ENCODE data around the gene DGKZ.
"Not testable (repeated sequence)": the region's sequence is repeated elsewhere in the genome, so short reads cannot be mapped to it uniquely, and the experiment has no call there.

Gene DGKZ

DNA sequence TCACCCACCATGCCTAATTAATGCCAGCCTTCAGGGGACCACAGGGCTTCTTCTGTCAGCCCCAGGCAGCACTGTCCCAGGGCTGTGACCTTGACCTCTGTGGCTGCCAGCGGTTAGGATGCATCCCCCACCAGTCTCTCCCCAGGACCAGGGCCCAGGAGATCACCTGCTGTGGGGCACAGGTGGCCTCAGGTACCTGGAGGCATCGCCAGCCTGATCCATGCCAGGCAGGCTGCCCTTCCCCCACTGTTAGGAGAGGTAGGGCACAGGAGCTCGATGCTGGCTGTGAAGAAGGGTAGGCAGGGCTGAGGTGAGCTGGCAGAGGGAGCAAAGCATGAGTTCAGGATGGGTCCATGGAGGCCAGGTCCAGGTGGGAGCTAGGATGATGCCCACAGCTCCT is 17.5 kb downstream of the DGKZ start:
- Mint-ChIP-seq H3K27me3 (no peaks in the 10 kb centered on the region), H3K4me1 (peaks cover 33% of the 10 kb centered on the region), H3K9me3 (no peaks in the 10 kb centered on the region), H3K27ac (peak overlapping the region; percentile 34), H3K36me3 (peaks cover 20% of the 10 kb centered on the region), H3K4me3 (no peak overlapping the region)
- ATAC-seq: no peak

- H3K4me1 Mint-ChIP-seq: peaks cover 22% of the 10 kb centered on the region
- peaks cover 27% of the 10 kb centered on the region for H3K36me3 Mint-ChIP-seq
- H3K27me3 Mint-ChIP-seq: no peaks in the 10 kb centered on the region
- no peak overlapping the region for H3K4me3 Mint-ChIP-seq
- H3K9me3 Mint-ChIP-seq: no peaks in the 10 kb centered on the region
- no peak overlapping the region for H3K27ac Mint-ChIP-seq
- ATAC-seq: no peak
Measured at GRCh38 chr11:46366260-46366659, 19.0 kb downstream of the DGKZ start.

DNA sequence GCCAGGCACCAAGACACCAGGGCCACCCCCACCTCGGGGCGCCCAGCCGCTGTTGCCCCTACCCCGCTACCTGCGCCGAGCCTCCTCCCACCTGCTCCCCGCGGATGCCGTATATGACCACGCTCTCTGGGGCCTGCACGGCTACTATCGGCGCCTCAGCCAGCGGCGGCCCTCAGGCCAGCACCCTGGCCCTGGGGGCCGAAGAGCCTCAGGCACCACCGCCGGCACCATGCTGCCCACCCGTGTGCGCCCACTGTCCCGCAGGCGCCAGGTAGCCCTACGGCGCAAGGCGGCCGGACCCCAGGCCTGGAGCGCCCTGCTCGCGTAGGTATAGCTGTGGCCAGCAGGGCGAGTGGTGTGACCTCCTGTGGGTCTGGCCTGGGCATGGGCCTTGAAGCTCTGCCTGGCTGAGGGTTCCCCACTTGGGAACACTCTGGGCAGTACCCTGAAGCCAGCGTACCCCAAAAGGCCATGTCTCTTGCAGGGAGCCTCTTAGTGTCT is 19.4 kb downstream of the DGKZ start:
- ATAC-seq: peak; percentile 21
- Mint-ChIP-seq H3K27me3 (no peaks in the 10 kb centered on the region), H3K27ac (no peak overlapping the region), H3K36me3 (peaks cover 27% of the 10 kb centered on the region), H3K4me3 (no peak overlapping the region), H3K4me1 (peaks cover 18% of the 10 kb centered on the region), H3K9me3 (no peaks in the 10 kb centered on the region)

GRCh38 chr11:46367244-46367915 is 20.1 kb downstream of the DGKZ start:
- H3K36me3 Mint-ChIP-seq: peaks cover 27% of the 10 kb centered on the region
- no peaks in the 10 kb centered on the region for H3K27me3 Mint-ChIP-seq
- H3K27ac Mint-ChIP-seq: no peak overlapping the region
- no peak overlapping the region for H3K4me3 Mint-ChIP-seq
- peaks cover 14% of the 10 kb centered on the region for H3K4me1 Mint-ChIP-seq
- no peaks in the 10 kb centered on the region for H3K9me3 Mint-ChIP-seq
- peak; percentile 69 for ATAC-seq

GRCh38 chr11:46367916-46368267 is 20.6 kb downstream of the DGKZ start:
- no peak overlapping the region for H3K4me3 Mint-ChIP-seq
- ATAC-seq: no peak
- no peak overlapping the region for H3K27ac Mint-ChIP-seq
- H3K36me3 Mint-ChIP-seq: peaks cover 30% of the 10 kb centered on the region
- no peaks in the 10 kb centered on the region for H3K27me3 Mint-ChIP-seq
- H3K9me3 Mint-ChIP-seq: no peaks in the 10 kb centered on the region
- H3K4me1 Mint-ChIP-seq: peaks cover 9% of the 10 kb centered on the region

GRCh38 chr11:46369458-46370152 is 22.3 kb downstream of the DGKZ start:
- H3K9me3 Mint-ChIP-seq: no peaks in the 10 kb centered on the region
- no peak overlapping the region for H3K4me3 Mint-ChIP-seq
- peaks cover 28% of the 10 kb centered on the region for H3K36me3 Mint-ChIP-seq
- ATAC-seq: peak; percentile 61
- H3K27ac Mint-ChIP-seq: no peak overlapping the region
- H3K4me1 Mint-ChIP-seq: peaks cover 7% of the 10 kb centered on the region
- no peaks in the 10 kb centered on the region for H3K27me3 Mint-ChIP-seq

DNA sequence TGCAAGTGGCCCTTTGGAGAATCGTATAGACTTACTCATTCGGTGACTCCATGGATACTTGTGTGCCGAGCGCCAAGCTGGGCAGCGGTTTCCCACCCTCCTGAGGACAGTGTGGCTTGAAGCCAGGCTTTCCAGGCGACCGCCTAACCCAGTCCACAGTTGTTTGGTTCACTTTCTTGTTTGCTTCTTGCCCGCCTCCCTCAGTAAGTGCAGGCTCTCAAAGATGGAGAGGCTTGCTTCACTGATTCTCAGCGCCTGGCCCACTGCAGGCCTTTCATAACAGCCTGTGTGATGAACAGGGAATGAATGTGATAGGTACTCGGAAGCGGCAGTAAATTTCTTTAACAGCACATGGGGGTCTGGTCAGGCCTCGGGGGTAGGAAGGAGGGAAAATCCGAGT is 23.0 kb downstream of the DGKZ start:
- H3K4me1 Mint-ChIP-seq: peaks cover 7% of the 10 kb centered on the region
- no peak overlapping the region for H3K4me3 Mint-ChIP-seq
- peaks cover 33% of the 10 kb centered on the region for H3K36me3 Mint-ChIP-seq
- H3K27me3 Mint-ChIP-seq: no peaks in the 10 kb centered on the region
- no peak overlapping the region for H3K27ac Mint-ChIP-seq
- H3K9me3 Mint-ChIP-seq: no peaks in the 10 kb centered on the region
- no peak for ATAC-seq

DNA sequence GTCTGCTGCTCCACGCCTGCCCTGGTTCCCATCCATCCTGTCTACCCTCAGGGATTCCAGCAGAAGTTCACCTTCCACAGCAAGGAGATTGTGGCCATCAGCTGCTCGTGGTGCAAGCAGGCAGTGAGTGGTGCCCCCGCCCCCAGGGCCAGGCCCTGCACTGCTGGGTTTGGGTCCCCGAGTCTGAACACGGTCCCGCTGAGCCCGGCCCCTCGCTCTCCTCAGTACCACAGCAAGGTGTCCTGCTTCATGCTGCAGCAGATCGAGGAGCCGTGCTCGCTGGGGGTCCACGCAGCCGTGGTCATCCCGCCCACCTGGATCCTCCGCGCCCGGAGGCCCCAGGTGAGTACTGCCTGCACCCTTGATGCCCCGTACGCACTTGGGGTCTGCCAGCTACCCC is 24.0 kb downstream of the DGKZ start:
- not testable (repeated sequence) for H3K4me3 Mint-ChIP-seq, H3K27me3 Mint-ChIP-seq, H3K27ac Mint-ChIP-seq, ATAC-seq, H3K4me1 Mint-ChIP-seq, H3K9me3 Mint-ChIP-seq
- peaks cover 38% of the 10 kb centered on the region for H3K36me3 Mint-ChIP-seq

GRCh38 chr11:46372086-46372485 is 24.8 kb downstream of the DGKZ start:
- ATAC-seq: no peak
- peaks cover 45% of the 10 kb centered on the region for H3K36me3 Mint-ChIP-seq
- no peaks in the 10 kb centered on the region for H3K9me3 Mint-ChIP-seq
- peaks cover 5% of the 10 kb centered on the region for H3K4me1 Mint-ChIP-seq
- no peak overlapping the region for H3K27ac Mint-ChIP-seq
- H3K27me3 Mint-ChIP-seq: no peaks in the 10 kb centered on the region
- no peak overlapping the region for H3K4me3 Mint-ChIP-seq

DNA sequence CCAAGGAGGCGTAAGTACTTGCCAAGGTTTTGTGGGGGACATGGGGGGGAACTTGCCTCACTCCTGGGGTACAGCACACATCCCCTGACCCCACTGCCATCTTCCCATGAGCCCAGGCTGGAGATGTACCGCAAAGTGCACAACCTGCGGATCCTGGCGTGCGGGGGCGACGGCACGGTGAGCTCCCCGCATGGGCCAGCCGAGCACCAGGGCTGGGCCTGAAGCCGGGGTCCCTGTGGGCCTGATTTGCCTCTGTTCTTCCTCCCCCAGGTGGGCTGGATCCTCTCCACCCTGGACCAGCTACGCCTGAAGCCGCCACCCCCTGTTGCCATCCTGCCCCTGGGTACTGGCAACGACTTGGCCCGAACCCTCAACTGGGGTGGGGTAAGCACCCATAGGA is 25.2 kb downstream of the DGKZ start:
- not testable (repeated sequence) for ATAC-seq

DNA sequence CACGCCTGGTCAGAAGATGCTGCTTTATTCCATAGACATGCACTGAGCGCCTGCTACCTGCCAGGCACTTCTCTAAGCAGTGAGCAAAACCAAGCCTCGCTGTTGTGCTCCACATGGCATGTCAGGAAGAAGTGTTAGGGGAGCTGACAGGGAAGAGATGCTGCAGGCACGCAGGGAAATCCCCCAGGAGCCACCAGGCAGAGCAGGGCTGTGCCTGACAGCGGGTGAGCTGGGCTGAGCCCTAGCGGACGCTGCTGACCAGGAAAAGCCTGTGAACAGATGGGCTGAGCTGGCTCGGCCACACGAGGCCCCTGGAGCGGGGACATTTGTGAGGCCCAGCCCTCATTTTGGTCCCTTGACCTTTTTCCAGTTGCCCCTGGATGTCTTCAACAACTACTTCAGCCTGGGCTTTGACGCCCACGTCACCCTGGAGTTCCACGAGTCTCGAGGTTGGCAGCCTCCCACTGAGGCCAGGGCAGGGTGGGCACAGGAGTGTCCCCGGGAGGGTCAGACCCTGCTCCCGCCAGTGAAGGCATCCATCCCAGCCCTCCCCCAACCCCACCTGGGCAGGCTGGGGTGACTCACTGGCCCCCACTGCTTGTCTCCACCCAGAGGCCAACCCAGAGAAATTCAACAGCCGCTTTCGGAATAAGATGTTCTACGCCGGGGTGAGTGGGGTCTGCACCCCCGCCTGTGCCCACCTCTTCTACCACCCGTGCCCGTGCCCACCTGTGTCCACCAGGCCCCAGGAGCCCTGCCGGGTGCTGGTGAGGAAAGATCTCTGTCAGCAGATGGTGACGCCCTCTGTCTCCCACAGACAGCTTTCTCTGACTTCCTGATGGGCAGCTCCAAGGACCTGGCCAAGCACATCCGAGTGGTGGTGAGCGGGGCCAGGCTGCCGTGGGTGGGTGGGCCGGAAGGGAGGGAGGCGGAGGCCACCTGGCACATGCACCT is 26.8 kb downstream of the DGKZ start:
- peaks cover under 1% of the 10 kb centered on the region for H3K4me1 Mint-ChIP-seq
- H3K27ac Mint-ChIP-seq: no peak overlapping the region
- H3K9me3 Mint-ChIP-seq: no peaks in the 10 kb centered on the region
- no peak overlapping the region for H3K4me3 Mint-ChIP-seq
- H3K27me3 Mint-ChIP-seq: no peaks in the 10 kb centered on the region
- no peak for ATAC-seq
- H3K36me3 Mint-ChIP-seq: peaks cover 48% of the 10 kb centered on the region

More for the DNA sequence above, 25.2 kb downstream of the DGKZ start:
- not testable (repeated sequence) for H3K27ac Mint-ChIP-seq, H3K27me3 Mint-ChIP-seq, H3K4me3 Mint-ChIP-seq, H3K9me3 Mint-ChIP-seq, H3K4me1 Mint-ChIP-seq
- H3K36me3 Mint-ChIP-seq: peaks cover 49% of the 10 kb centered on the region

GRCh38 chr11:46374815-46375214 is 27.6 kb downstream of the DGKZ start:
- no peak for ATAC-seq
- no peak overlapping the region for H3K4me3 Mint-ChIP-seq
- peaks cover 7% of the 10 kb centered on the region for H3K4me1 Mint-ChIP-seq
- peaks cover 40% of the 10 kb centered on the region for H3K36me3 Mint-ChIP-seq
- H3K9me3 Mint-ChIP-seq: no peaks in the 10 kb centered on the region
- no peak overlapping the region for H3K27ac Mint-ChIP-seq
- H3K27me3 Mint-ChIP-seq: no peaks in the 10 kb centered on the region

DNA sequence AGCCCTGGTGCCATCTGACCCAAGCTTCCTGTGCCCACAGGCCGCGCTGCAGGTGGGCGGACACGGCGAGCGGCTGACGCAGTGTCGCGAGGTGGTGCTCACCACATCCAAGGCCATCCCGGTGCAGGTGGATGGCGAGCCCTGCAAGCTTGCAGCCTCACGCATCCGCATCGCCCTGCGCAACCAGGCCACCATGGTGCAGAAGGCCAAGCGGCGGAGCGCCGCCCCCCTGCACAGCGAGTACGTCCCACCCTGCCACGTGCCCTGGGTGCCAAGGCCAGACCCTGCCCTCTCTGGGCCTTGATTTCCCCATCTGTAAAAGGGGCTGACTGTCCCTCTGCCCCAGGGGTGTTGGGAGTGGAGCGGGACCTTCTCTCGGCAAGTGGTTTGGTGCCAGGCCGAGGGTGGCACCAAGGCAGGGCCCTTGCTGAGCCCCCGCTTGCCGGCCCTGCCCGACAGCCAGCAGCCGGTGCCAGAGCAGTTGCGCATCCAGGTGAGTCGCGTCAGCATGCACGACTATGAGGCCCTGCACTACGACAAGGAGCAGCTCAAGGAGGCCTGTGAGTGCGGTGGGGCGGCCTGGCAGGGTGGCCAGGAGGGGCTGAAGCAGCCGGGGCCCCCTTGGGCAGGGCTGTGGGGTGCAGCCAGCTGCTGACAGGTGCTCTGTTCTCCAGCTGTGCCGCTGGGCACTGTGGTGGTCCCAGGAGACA is 28.3 kb downstream of the DGKZ start:
- ATAC-seq: no peak
- no peaks in the 10 kb centered on the region for H3K9me3 Mint-ChIP-seq
- peaks cover 34% of the 10 kb centered on the region for H3K36me3 Mint-ChIP-seq
- no peak overlapping the region for H3K4me3 Mint-ChIP-seq
- H3K27ac Mint-ChIP-seq: no peak overlapping the region
- H3K4me1 Mint-ChIP-seq: peaks cover 11% of the 10 kb centered on the region
- H3K27me3 Mint-ChIP-seq: no peaks in the 10 kb centered on the region

- Mint-ChIP-seq H3K9me3 (no peaks in the 10 kb centered on the region), H3K27ac (no peak overlapping the region), H3K27me3 (no peaks in the 10 kb centered on the region), H3K4me1 (peaks cover 11% of the 10 kb centered on the region), H3K36me3 (peaks cover 34% of the 10 kb centered on the region), H3K4me3 (no peak overlapping the region)
- no peak for ATAC-seq
Measured at GRCh38 chr11:46376258-46377050, 29.2 kb downstream of the DGKZ start.

Data from stimulated activated memory B cell treated with anti-CD40 and anti-IgM and Interleukin-4, amounts not matched to agents 10 μg/mL and 1 μg/mL and 100 μg/mL, for 72 hours (primary cell).